ENCODE measurements around the gene LPP. TPM values are rescaled to one million over a fixed set of nuclear protein-coding genes. Genes with fewer than 3 reads are reported as not detected.

Gene LPP
- polyA plus RNA-seq, 3 donors, result 14.1 to 23.2 (median 15.3) TPM

GRCh38 chr3:188248036-188248561 is 94.1 kb downstream of the LPP start:
- Histone ChIP-seq H3K4me3 (replicated peaks in 1 of 3; ENCODE audit: low read depth in 2 of 3, low read length in 3 of 3) (no peak overlapping the region), H3K9me3 (replicated peaks in 1 of 2; ENCODE audit: control insufficient read depth in 1 of 2, insufficient read depth in 1 of 2, low read length in 2 of 2) (no peaks in the 10 kb centered on the region), H4K20me1 (ENCODE audit: insufficient read depth, low read length) (no peaks in the 10 kb centered on the region), H3K9ac (ENCODE audit: insufficient read depth, low read length, poor library complexity, severe bottlenecking) (no peak overlapping the region), H2AFZ (ENCODE audit: insufficient read depth, low read depth, low read length, poor library complexity, severe bottlenecking) (no peak overlapping the region), H3K36me3 (replicated peaks in 1 of 2; ENCODE audit: control insufficient read depth in 1 of 2, insufficient read depth in 2 of 2, low read length in 2 of 2) (no peaks in the 10 kb centered on the region), H3K27me3 (ENCODE audit: control insufficient read depth in 2 of 2, insufficient read depth in 2 of 2, low read length in 2 of 2) (no peaks in the 10 kb centered on the region), H3K4me1 (ENCODE audit: control insufficient read depth in 1 of 2, insufficient read depth in 2 of 2, low read length in 2 of 2) (no peaks in the 10 kb centered on the region), H3K79me2 (ENCODE audit: insufficient read depth, low read length) (no peaks in the 10 kb centered on the region), H3K4me2 (replicated peaks; ENCODE audit: extremely low read depth, low read length, poor library complexity, severe bottlenecking) (no peak overlapping the region), H3K27ac (ENCODE audit: low read depth in 1 of 2, low read length in 2 of 2) (no peak overlapping the region)
- no peak overlapping the region for H3K27ac Mint-ChIP-seq
- H3K36me3 Mint-ChIP-seq, result peaks cover 19 to 21% of the 10 kb centered on the region in 2 donors
- intact Hi-C loops (cut with micrococcal nuclease), result no loop called here
- TF ChIP-seq, protein P1, sequence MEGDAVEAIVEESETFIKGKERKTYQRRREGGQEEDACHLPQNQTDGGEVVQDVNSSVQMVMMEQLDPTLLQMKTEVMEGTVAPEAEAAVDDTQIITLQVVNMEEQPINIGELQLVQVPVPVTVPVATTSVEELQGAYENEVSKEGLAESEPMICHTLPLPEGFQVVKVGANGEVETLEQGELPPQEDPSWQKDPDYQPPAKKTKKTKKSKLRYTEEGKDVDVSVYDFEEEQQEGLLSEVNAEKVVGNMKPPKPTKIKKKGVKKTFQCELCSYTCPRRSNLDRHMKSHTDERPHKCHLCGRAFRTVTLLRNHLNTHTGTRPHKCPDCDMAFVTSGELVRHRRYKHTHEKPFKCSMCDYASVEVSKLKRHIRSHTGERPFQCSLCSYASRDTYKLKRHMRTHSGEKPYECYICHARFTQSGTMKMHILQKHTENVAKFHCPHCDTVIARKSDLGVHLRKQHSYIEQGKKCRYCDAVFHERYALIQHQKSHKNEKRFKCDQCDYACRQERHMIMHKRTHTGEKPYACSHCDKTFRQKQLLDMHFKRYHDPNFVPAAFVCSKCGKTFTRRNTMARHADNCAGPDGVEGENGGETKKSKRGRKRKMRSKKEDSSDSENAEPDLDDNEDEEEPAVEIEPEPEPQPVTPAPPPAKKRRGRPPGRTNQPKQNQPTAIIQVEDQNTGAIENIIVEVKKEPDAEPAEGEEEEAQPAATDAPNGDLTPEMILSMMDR (IDR thresholded peaks at IDR 0.05), result no peak
- H3K4me3 Mint-ChIP-seq, result no peak overlapping the region
- H3K4me1 Mint-ChIP-seq, result no peaks in the 10 kb centered on the region
- peaks cover 0 to 4% (median 0%) of the 10 kb centered on the region in 7 donors for H3K9me3 Mint-ChIP-seq
- peaks cover 0 to 4% (median 1%) of the 10 kb centered on the region in 3 donors for H3K27me3 Mint-ChIP-seq (ENCODE audit: low read depth in 3 of 3)
- WGBS (ENCODE audit: insufficient coverage), result 93% methylated on average over 6 of the region's 8 CpGs
- no peak for DNase-seq

- H3K79me2 ChIP-seq (ENCODE audit: insufficient read depth, low read length), result no peaks in the 10 kb centered on the region
- H3K27me3 Mint-ChIP-seq (ENCODE audit: low read depth in 3 of 3), result peaks cover 0 to 4% (median 1%) of the 10 kb centered on the region in 3 donors
These were observed 99.3 kb downstream of the LPP start for GRCh38 chr3:188253123-188253793.

More at GRCh38 chr3:188253123-188253793, 99.3 kb downstream of the LPP start:
- Histone ChIP-seq H2AFZ (ENCODE audit: insufficient read depth, low read depth, low read length, poor library complexity, severe bottlenecking) (no peak overlapping the region), H3K9ac (ENCODE audit: insufficient read depth, low read length, poor library complexity, severe bottlenecking) (no peak overlapping the region), H3K27me3 (ENCODE audit: control insufficient read depth in 2 of 2, insufficient read depth in 2 of 2, low read length in 2 of 2) (no peaks in the 10 kb centered on the region), H3K9me3 (replicated peaks in 1 of 2; ENCODE audit: control insufficient read depth in 1 of 2, insufficient read depth in 1 of 2, low read length in 2 of 2) (no peaks in the 10 kb centered on the region), H4K20me1 (ENCODE audit: insufficient read depth, low read length) (peaks cover 5% of the 10 kb centered on the region), H3K36me3 (replicated peaks in 1 of 2; ENCODE audit: control insufficient read depth in 1 of 2, insufficient read depth in 2 of 2, low read length in 2 of 2) (peaks cover 0 to 13% of the 10 kb centered on the region in 2 donors), H3K4me1 (ENCODE audit: control insufficient read depth in 1 of 2, insufficient read depth in 2 of 2, low read length in 2 of 2) (peaks cover 0 to 9% of the 10 kb centered on the region in 2 donors), H3K4me2 (replicated peaks; ENCODE audit: extremely low read depth, low read length, poor library complexity, severe bottlenecking) (no peak overlapping the region), H3K27ac (ENCODE audit: low read depth in 1 of 2, low read length in 2 of 2) (no peak overlapping the region), H3K4me3 (replicated peaks in 1 of 3; ENCODE audit: low read depth in 2 of 3, low read length in 3 of 3) (no peak overlapping the region)
- intact Hi-C loops (cut with micrococcal nuclease), result no loop called here
- peaks cover 8 to 11% of the 10 kb centered on the region in 2 donors for H3K36me3 Mint-ChIP-seq
- H3K4me3 Mint-ChIP-seq, result no peak overlapping the region
- H3K4me1 Mint-ChIP-seq, result peaks cover 12% of the 10 kb centered on the region
- TF ChIP-seq, protein P1 (IDR thresholded peaks at IDR 0.05), result no peak
- peaks cover 0 to 4% (median 0%) of the 10 kb centered on the region in 7 donors for H3K9me3 Mint-ChIP-seq
- no CpG with 5 or more reads among the region's 5 CpGs for WGBS (ENCODE audit: insufficient coverage)
- H3K27ac Mint-ChIP-seq, result no peak overlapping the region
- no peak for DNase-seq

Measured in CD14-positive monocyte (primary cell).